Measurements from ENCODE around the gene SYNGR1.

GRCh38 chr22:39421691-39422090 lies 71.9 kb downstream of the SYNGR1 start:
- TF ChIP-seq ESRRA (IDR thresholded peaks at IDR 0.05; ENCODE audit: borderline replicate concordance, low read length) (no peak), POLR2A (IDR thresholded peaks at IDR 0.05; ENCODE audit: low read length) (no peak), CTCF (IDR thresholded peaks at IDR 0.05) (no peak), TP53 (CRISPR knock-in tag; IDR thresholded peaks at IDR 0.05) (no peak), RARB (CRISPR knock-in tag; IDR thresholded peaks at IDR 0.05) (no peak), PHF8 (IDR thresholded peaks at IDR 0.05; ENCODE audit: borderline replicate concordance, low read depth) (no peak)

All from A549 (cell line).